SH-SY5Y (cell line): ENCODE measurements around the gene UTP4.

ENCODE experiments used
- GATA2 ChIP-seq: IDR thresholded peaks from 2 replicates; pipeline ENCODE4 v1.6.1; 2011; ENCODE audit warnings: mild to moderate bottlenecking, low read depth, low read length
- GATA3 ChIP-seq: IDR thresholded peaks from 2 replicates; pipeline ENCODE4 v1.6.1; 2011; ENCODE audit warnings: low read depth, mild to moderate bottlenecking, low read length, moderate library complexity

GRCh38 chr16:69157196-69157595 is 24.7 kb downstream of the UTP4 start:
- TF ChIP-seq GATA3 (no peak), GATA2 (no peak)
